K562 (cell line): ENCODE data around the gene SMAD5. TPM values are rescaled to one million over a fixed set of nuclear protein-coding genes. Genes with fewer than 3 reads are reported as not detected.

ENCODE experiments used
- ATAC-seq: fragments of 200-7000 bp; cut with Tn5 transposase; 3 replicates; pipeline ENCODE4 v1.9.1; 2020; ENCODE audit warnings: moderate library complexity
- BruUV-seq: library from RNA; stranded (reverse); fragments of 400-500 nt; replicated peaks from 2 replicates; lab custom pipeline; 2021; lab: Mats Ljungman, UMichigan
- CTCF ChIA-PET: fragments of 300-600 bp; formaldehyde crosslinking; extraction: SDS; loops from one replicate; lab custom pipeline; 2021; ENCODE audit warnings: low intra/inter-chr PET ratio; lab: Yijun Ruan, JAX
- POLR2A ChIA-PET: fragments of 300-600, 350-650 bp; sonication (Branson Sonifier 250); formaldehyde crosslinking; extraction: SDS; loops from one replicate; lab custom pipeline; 2021; ENCODE audit warnings: antibody characterized with exemption, inconsistent platforms; lab: Yijun Ruan, JAX
- DNase-seq, 4 experiments: peaks; one replicate each; pipeline versions ENCODE4 v3.0.0 to v3.0.0-alpha.2; 2011 to 2018; ENCODE audit warnings: low spot score in 3 of 4, mixed read lengths in 3 of 4; ENCODE audit errors: extremely low read depth in 1 of 4
- FAIRE-seq: peaks from 2 replicates; lab custom pipeline; 2011; peaks lifted over from hg19 to GRCh38; lab: Jason Lieb, UNC
- H2AFZ ChIP-seq: 2 replicates; pipeline ENCODE4 v1.6.0; 2011; ENCODE audit warnings: low read depth, low read length, control low read depth, inconsistent platforms
- H3K27ac ChIP-seq: fragments of 200-600 bp; 3 replicates; pipeline ENCODE4 v1.8.0; 2011; ENCODE audit warnings: low read depth, mild to moderate bottlenecking, control low read depth, inconsistent platforms, low read length, moderate library complexity, mixed read lengths; ENCODE audit errors: extremely low read depth
- H3K27me3 ChIP-seq, 2 experiments: fragments of 300-600 bp in 1 of 2; 2 replicates in 1 of 2; 3 replicates in 1 of 2; pipeline versions ENCODE4 v1.6.0 to v1.8.0; 2011; ENCODE audit warnings: inconsistent platforms in 2 of 2, low read length in 2 of 2, mild to moderate bottlenecking in 1 of 2, mixed read lengths in 1 of 2, moderate library complexity in 1 of 2; ENCODE audit not compliant: control insufficient read depth in 2 of 2, insufficient read depth in 2 of 2
- H3K36me3 ChIP-seq: fragments of 300-600 bp; 3 replicates; pipeline ENCODE4 v1.8.0; 2011; ENCODE audit warnings: mild to moderate bottlenecking, low read length, inconsistent platforms; ENCODE audit not compliant: control insufficient read depth, insufficient read depth
- H3K4me1 ChIP-seq, 2 experiments: fragments of 200-600 bp in 1 of 2; replicated peaks in 1 of 2; 2 replicates in 1 of 2; 3 replicates in 1 of 2; pipeline versions ENCODE4 v1.5.1 to v1.8.0; 2011; ENCODE audit warnings: inconsistent platforms in 2 of 2, low read length in 2 of 2, mild to moderate bottlenecking in 1 of 2, mixed read lengths in 1 of 2, moderate library complexity in 1 of 2; ENCODE audit not compliant: control insufficient read depth in 2 of 2, insufficient read depth in 2 of 2
- H3K4me2 ChIP-seq: 2 replicates; pipeline ENCODE4 v1.6.1; 2011; ENCODE audit warnings: low read length, control low read depth, inconsistent platforms, mixed read lengths; ENCODE audit not compliant: insufficient read depth
- H3K4me3 ChIP-seq: fragments of 200-600 bp; sonication (generic), shearing (Covaris generic); 2 replicates; pipeline ENCODE4 v1.5.1; 2016; ENCODE audit warnings: control low read depth, inconsistent platforms
- H3K79me2 ChIP-seq: fragments of 200-600 bp; 3 replicates; pipeline ENCODE4 v1.8.0; 2011; ENCODE audit warnings: low read length, inconsistent platforms; ENCODE audit not compliant: control insufficient read depth, insufficient read depth
- H3K9ac ChIP-seq, 2 experiments: 2 replicates each; pipeline versions ENCODE4 v1.6.0 to v1.6.1; 2011; ENCODE audit warnings: low read depth in 2 of 2, low read length in 2 of 2, control low read depth in 1 of 2, inconsistent platforms in 1 of 2, mild to moderate bottlenecking in 1 of 2, mixed read lengths in 1 of 2; ENCODE audit not compliant: insufficient read depth in 1 of 2
- H3K9me1 ChIP-seq: one replicate; pipeline ENCODE4 v1.6.0; 2011; ENCODE audit warnings: inconsistent platforms, mild to moderate bottlenecking, low read length, moderate library complexity; ENCODE audit not compliant: control insufficient read depth, insufficient read depth
- H3K9me3 ChIP-seq: replicated peaks from 2 replicates; pipeline ENCODE4 v1.5.1; 2011; ENCODE audit warnings: low read depth, low read length, inconsistent platforms; ENCODE audit not compliant: control insufficient read depth, insufficient read depth
- H4K20me1 ChIP-seq: replicated peaks from 2 replicates; pipeline ENCODE4 v1.6.1; 2011; ENCODE audit warnings: low read length, inconsistent platforms, mixed read lengths; ENCODE audit not compliant: control insufficient read depth, insufficient read depth
- CC2D1A ChIP-seq: fragments of 450-650 bp; IDR thresholded peaks from 2 replicates; pipeline ENCODE4 v1.6.1; 2017; ENCODE audit warnings: mild to moderate bottlenecking
- HMG20B ChIP-seq: fragments of 250-450 bp; sonication (Bioruptor Pico); IDR thresholded peaks from 2 replicates; pipeline ENCODE4 v1.5.0; 2021; ENCODE audit warnings: mild to moderate bottlenecking
- MCM2 ChIP-seq: fragments of 450-650 bp; IDR thresholded peaks from 2 replicates; pipeline ENCODE4 v1.6.1; 2017; ENCODE audit warnings: low read depth, mild to moderate bottlenecking
- MLLT1 ChIP-seq, 2 experiments: fragments of 450-650 bp; IDR thresholded peaks; 2 replicates each; pipeline ENCODE4 v1.6.1; 2016
- NRF1 ChIP-seq, 2 experiments: fragments of 450-650 bp; IDR thresholded peaks in 1 of 2; conservative IDR thresholded peaks in 1 of 2; 2 replicates each; pipeline ENCODE4 v1.6.1; 2014; ENCODE audit warnings: mild to moderate bottlenecking in 2 of 2
- PURB ChIP-seq: sonication (generic); formaldehyde crosslinking; IDR thresholded peaks from 2 replicates; pipeline ENCODE4 v1.9.0; 2021; ENCODE audit warnings: low read depth, mild to moderate bottlenecking, missing genetic modification reagents
- RERE ChIP-seq: sonication (generic); formaldehyde crosslinking; IDR thresholded peaks from 2 replicates; pipeline ENCODE4 v1.8.0; 2023; ENCODE audit warnings: missing genetic modification reagents, mild to moderate bottlenecking, borderline replicate concordance
- SFPQ ChIP-seq: fragments of 200-400 bp; formaldehyde crosslinking; IDR thresholded peaks from 2 replicates; pipeline ENCODE4 v1.6.1; 2017; ENCODE audit warnings: mild to moderate bottlenecking, low read depth, low read length, moderate library complexity
- SLC30A9 ChIP-seq: fragments of 250-450 bp; sonication (Bioruptor Pico); IDR thresholded peaks from 2 replicates; pipeline ENCODE4 v1.8.0; 2022; ENCODE audit warnings: mild to moderate bottlenecking, moderate library complexity
- STAG1 ChIP-seq: sonication (generic); formaldehyde crosslinking; IDR thresholded peaks from 2 replicates; pipeline ENCODE4 v1.5.0; 2020; ENCODE audit warnings: missing genetic modification reagents, borderline replicate concordance
- TAL1 ChIP-seq: fragments of 450-650 bp; IDR thresholded peaks from 2 replicates; pipeline ENCODE4 v1.6.1; 2016; ENCODE audit warnings: mild to moderate bottlenecking
- XRCC3 ChIP-seq: fragments of 450-650 bp; IDR thresholded peaks from 2 replicates; pipeline ENCODE4 v1.6.1; 2017; ENCODE audit warnings: mild to moderate bottlenecking, moderate library complexity
- ZNF134 ChIP-seq: fragments of 250-450 bp; sonication (Bioruptor Pico); conservative IDR thresholded peaks from 2 replicates; pipeline ENCODE4 v1.4.0; 2020
- ZNF431 ChIP-seq: sonication (generic); formaldehyde crosslinking; IDR thresholded peaks from 2 replicates; pipeline ENCODE4 v1.8.0; 2022; ENCODE audit warnings: mild to moderate bottlenecking, missing genetic modification reagents
- ZNF586 ChIP-seq: fragments of 450-650 bp; formaldehyde crosslinking; conservative IDR thresholded peaks from 2 replicates; pipeline ENCODE4 v1.4.0; 2020; ENCODE audit warnings: mild to moderate bottlenecking, moderate library complexity
- ZSCAN29 ChIP-seq: fragments of 450-650 bp; IDR thresholded peaks from 2 replicates; pipeline ENCODE4 v1.6.1; 2017
- WGBS: fragments of 100-300 bp; shearing (Covaris generic); methylation state at CpG from one replicate; pipeline ENCODE4 v1.1.6; 2016; ENCODE audit warnings: low coverage, mixed read lengths; ENCODE audit not compliant: insufficient coverage; ENCODE audit errors: missing lambda C conversion rate; 5-methylcytosine and 5-hydroxymethylcytosine counted together
- in situ Hi-C: fragments of 300-500 bp; cut with MboI; formaldehyde crosslinking; loops from 4 replicates; pipeline ENCODE4 v1.15.0; 2018; ENCODE audit warnings: inconsistent platforms, mixed read lengths
- intact Hi-C: fragments of 100-400 bp; cut with micrococcal nuclease; formaldehyde crosslinking; loops from 2 replicates; pipeline ENCODE4 v1.14.2; 2022
- polyA plus RNA-seq, 8 experiments: library from polyadenylated mRNA; depleted of rRNA in 4 of 8; stranded (reverse) in 5 of 8; unstranded in 3 of 8; fragments of >200 nt; fragmentation: Nextera tagmentation in 2 of 8; fragmentation: Illumina TruSeq in 1 of 8; extraction: Ambion mirVana in 2 of 8; extraction: Trizol in 1 of 8; gene quantifications; 2 replicates each; pipeline versions ENCODE4 v1.2.1 to v1.2.3, GENCODE V29; 2011 to 2014; ENCODE audit warnings: inconsistent platforms in 1 of 8, missing spikeins in 1 of 8
- total RNA-seq, 7 experiments: library from RNA; depleted of rRNA in 6 of 7; stranded (reverse); fragments of >200 nt in 6 of 7; fragmentation: Illumina TruSeq in 2 of 7; extraction: Trizol in 2 of 7; gene quantifications; 2 replicates each; pipeline versions ENCODE4 v1.2.1 to v1.2.3, GENCODE V29; 2011 to 2021; ENCODE audit warnings: low replicate concordance in 1 of 7

Gene SMAD5
- total and polyA plus RNA-seq, 9 of the 15 experiments (the other 6 are each of a cell fraction or from before 2014, with no cell fraction given), result 12.4 to 53.9 (median 20.3) TPM

- FAIRE-seq (no peak), DNase-seq (no peak), ATAC-seq (no peak)
- Histone ChIP-seq H3K4me3 (no peak overlapping the region), H3K4me1 (no peaks in the 10 kb centered on the region), H2AFZ (no peak overlapping the region), H3K27me3 (peaks cover 3 to 21% of the 10 kb centered on the region in 2 experiments; a peak in 3 of 5 replicates), H3K27ac (no peak overlapping the region), H3K9me1 (no peaks in the 10 kb centered on the region), H3K9ac (no peak overlapping the region), H3K36me3 (no peaks in the 10 kb centered on the region), H3K9me3 (no peaks in the 10 kb centered on the region), H3K4me2 (no peak overlapping the region), H3K79me2 (no peaks in the 10 kb centered on the region), H4K20me1 (no peaks in the 10 kb centered on the region)
- in situ Hi-C loops, result no loop called here
- intact Hi-C loops, result no loop called here
- 0% methylated on average over 2 of the region's 2 CpGs for WGBS
- CTCF ChIA-PET, result no interaction called here
- POLR2A ChIA-PET, result no interaction called here
- BruUV-seq, result no TSS peak
- TF ChIP-seq HMG20B (CRISPR knock-in tag), result no peak
- TF ChIP-seq MLLT1 (IDR thresholded peaks at IDR 0.05), result no peak
- no peak for TF ChIP-seq ZNF431
- TF ChIP-seq STAG1 (CRISPR knock-in tag), result no peak
- TF ChIP-seq PURB (CRISPR knock-in tag), result no peak
- TF ChIP-seq ZNF134, result no peak
- TF ChIP-seq CC2D1A, result no peak
- no peak for TF ChIP-seq NRF1 (conservative IDR thresholded peaks at IDR 0.05 in 1 of 2, IDR thresholded peaks at IDR 0.05 in 1 of 2)
- no peak for TF ChIP-seq XRCC3
- TF ChIP-seq ZSCAN29, result no peak
- no peak for TF ChIP-seq ZNF586 (CRISPR knock-in tag)
- no peak for TF ChIP-seq SFPQ
- TF ChIP-seq MCM2, result no peak
- no peak for TF ChIP-seq TAL1
- no peak for TF ChIP-seq RERE
- no peak for TF ChIP-seq SLC30A9 (CRISPR knock-in tag)
These were observed 93.8 kb downstream of the SMAD5 start for GRCh38 chr5:136226401-136226800.
